IMR-90 (cell line): Measurements from ENCODE around the gene NDUFS5.
"Not testable (repeated sequence)": the region's sequence is repeated elsewhere in the genome, so short reads cannot be mapped to it uniquely, and the experiment has no call there.

Source experiments
- NFE2L2 ChIP-seq: fragments of 150-350 bp; IDR thresholded peaks from 2 replicates; pipeline ENCODE4 v1.6.1; 2016; ENCODE audit warnings: low read depth, mild to moderate bottlenecking, low read length
- POLR2A ChIP-seq: IDR thresholded peaks from 2 replicates; pipeline ENCODE4 v1.6.1; 2012; ENCODE audit warnings: mild to moderate bottlenecking, low read depth, low read length
- RAD21 ChIP-seq: IDR thresholded peaks from 2 replicates; pipeline ENCODE4 v1.6.1; 2012; ENCODE audit warnings: low read length, improper control_type of control experiment
- SMC3 ChIP-seq: fragments of 150-350 bp; IDR thresholded peaks from 2 replicates; pipeline ENCODE4 v1.6.1; 2016; ENCODE audit warnings: low read depth, mild to moderate bottlenecking, antibody characterized with exemption, low read length, moderate library complexity
- TF ChIP-seq, protein P1 (sequence below): conservative IDR thresholded peaks from 2 replicates; pipeline ENCODE4 v1.5.1; 2012; ENCODE audit warnings: mild to moderate bottlenecking, low read depth, low read length, improper control_type of control experiment
- TF ChIP-seq, protein P2 (sequence below): fragments of 150-350 bp; IDR thresholded peaks from 2 replicates; pipeline ENCODE4 v1.6.1; 2017; ENCODE audit warnings: mild to moderate bottlenecking, antibody characterized with exemption, low read length, low read depth

DNA sequence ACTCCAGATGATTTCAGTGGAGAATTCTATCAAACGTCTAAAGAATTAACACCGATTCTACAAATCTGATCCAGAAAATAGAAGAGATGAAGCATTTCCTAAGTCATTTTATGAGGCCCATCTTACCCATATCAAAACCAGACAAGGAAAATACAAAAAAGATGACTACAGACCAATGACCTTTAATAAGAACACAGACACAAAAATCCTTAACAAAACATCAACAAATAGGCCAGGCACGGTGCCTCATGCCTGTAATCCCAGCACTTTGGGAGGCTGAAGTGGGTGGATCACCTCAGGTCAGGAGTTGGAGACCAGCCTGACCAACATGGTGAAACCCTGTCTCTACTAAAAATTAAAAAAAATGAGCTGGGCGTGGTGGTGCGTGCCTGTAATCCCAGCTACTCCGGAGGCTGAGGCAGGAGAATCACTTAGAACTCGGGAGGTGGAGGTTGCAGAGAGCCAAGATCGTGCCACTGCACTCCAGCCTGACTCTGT is 29.1 kb downstream of the NDUFS5 start:
- TF ChIP-seq, protein P1, sequence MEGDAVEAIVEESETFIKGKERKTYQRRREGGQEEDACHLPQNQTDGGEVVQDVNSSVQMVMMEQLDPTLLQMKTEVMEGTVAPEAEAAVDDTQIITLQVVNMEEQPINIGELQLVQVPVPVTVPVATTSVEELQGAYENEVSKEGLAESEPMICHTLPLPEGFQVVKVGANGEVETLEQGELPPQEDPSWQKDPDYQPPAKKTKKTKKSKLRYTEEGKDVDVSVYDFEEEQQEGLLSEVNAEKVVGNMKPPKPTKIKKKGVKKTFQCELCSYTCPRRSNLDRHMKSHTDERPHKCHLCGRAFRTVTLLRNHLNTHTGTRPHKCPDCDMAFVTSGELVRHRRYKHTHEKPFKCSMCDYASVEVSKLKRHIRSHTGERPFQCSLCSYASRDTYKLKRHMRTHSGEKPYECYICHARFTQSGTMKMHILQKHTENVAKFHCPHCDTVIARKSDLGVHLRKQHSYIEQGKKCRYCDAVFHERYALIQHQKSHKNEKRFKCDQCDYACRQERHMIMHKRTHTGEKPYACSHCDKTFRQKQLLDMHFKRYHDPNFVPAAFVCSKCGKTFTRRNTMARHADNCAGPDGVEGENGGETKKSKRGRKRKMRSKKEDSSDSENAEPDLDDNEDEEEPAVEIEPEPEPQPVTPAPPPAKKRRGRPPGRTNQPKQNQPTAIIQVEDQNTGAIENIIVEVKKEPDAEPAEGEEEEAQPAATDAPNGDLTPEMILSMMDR: not testable (repeated sequence)
- TF ChIP-seq, protein P2, sequence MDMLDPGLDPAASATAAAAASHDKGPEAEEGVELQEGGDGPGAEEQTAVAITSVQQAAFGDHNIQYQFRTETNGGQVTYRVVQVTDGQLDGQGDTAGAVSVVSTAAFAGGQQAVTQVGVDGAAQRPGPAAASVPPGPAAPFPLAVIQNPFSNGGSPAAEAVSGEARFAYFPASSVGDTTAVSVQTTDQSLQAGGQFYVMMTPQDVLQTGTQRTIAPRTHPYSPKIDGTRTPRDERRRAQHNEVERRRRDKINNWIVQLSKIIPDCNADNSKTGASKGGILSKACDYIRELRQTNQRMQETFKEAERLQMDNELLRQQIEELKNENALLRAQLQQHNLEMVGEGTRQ: not testable (repeated sequence)
- not testable (repeated sequence) for TF ChIP-seq RAD21, SMC3, NFE2L2, POLR2A
